ENCODE data around the gene SSH2. TPM values are rescaled to one million over a fixed set of nuclear protein-coding genes. Genes with fewer than 3 reads are reported as not detected.

SSH2 gene
- polyA plus RNA-seq, 3 donors = 31.9 to 66.6 (median 54.0) TPM

DNA sequence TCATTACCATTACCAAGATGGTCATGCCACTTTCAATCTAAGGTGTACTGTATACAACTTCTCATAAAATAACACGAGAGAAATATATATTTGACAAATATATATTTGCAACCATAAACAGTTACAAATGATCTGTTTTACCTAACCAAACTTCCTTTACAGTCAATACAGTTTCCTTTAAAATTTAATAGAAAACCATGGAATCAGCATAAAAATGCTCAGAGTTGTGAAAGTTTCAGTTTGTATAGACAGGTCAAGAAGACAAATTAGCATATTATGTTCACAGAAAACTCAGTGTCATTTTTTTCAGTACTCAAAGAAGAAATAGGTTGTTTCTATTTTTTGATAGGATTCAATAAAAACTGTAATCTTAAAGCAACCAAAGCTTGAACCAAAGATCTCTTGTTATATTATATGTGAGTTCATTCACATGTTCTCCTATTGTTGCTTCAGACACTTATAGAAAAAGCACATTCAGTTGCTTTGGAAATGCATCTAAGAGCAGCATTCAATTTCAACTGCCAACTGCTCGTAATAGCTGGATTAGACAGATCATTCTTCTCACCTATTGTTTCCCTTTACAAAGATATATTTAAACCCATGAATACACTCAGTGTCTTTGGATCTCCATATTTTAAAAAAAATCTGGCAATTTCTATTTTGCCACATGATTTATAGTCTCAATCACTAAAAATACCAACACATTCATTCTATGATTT lies 15.1 kb downstream of the SSH2 start:
- TF ChIP-seq, protein P1, sequence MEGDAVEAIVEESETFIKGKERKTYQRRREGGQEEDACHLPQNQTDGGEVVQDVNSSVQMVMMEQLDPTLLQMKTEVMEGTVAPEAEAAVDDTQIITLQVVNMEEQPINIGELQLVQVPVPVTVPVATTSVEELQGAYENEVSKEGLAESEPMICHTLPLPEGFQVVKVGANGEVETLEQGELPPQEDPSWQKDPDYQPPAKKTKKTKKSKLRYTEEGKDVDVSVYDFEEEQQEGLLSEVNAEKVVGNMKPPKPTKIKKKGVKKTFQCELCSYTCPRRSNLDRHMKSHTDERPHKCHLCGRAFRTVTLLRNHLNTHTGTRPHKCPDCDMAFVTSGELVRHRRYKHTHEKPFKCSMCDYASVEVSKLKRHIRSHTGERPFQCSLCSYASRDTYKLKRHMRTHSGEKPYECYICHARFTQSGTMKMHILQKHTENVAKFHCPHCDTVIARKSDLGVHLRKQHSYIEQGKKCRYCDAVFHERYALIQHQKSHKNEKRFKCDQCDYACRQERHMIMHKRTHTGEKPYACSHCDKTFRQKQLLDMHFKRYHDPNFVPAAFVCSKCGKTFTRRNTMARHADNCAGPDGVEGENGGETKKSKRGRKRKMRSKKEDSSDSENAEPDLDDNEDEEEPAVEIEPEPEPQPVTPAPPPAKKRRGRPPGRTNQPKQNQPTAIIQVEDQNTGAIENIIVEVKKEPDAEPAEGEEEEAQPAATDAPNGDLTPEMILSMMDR (IDR thresholded peaks at IDR 0.05) = no peak
- H3K4me2 ChIP-seq (replicated peaks; ENCODE audit: extremely low read depth, low read length, poor library complexity, severe bottlenecking) = no peak overlapping the region
- no peak overlapping the region for H3K4me3 Mint-ChIP-seq
- H3K36me3 ChIP-seq (replicated peaks in 1 of 2; ENCODE audit: control insufficient read depth in 1 of 2, insufficient read depth in 2 of 2, low read length in 2 of 2) = peaks cover 0 to 4% of the 10 kb centered on the region in 2 donors
- H3K4me1 Mint-ChIP-seq = peaks cover 12% of the 10 kb centered on the region
- peaks cover 0 to 3% (median 0%) of the 10 kb centered on the region in 7 donors for H3K9me3 Mint-ChIP-seq
- H3K27ac Mint-ChIP-seq = no peak overlapping the region
- no peak overlapping the region for H3K9ac ChIP-seq (ENCODE audit: insufficient read depth, low read length, poor library complexity, severe bottlenecking)
- no peaks in the 10 kb centered on the region for H3K27me3 ChIP-seq (ENCODE audit: control insufficient read depth in 2 of 2, insufficient read depth in 2 of 2, low read length in 2 of 2)
- H3K4me3 ChIP-seq (replicated peaks in 1 of 3; ENCODE audit: low read depth in 2 of 3, low read length in 3 of 3) = no peak overlapping the region
- no CpG with 5 or more reads among the region's 2 CpGs for WGBS (ENCODE audit: insufficient coverage)
- no peak for DNase-seq
- H3K4me1 ChIP-seq (ENCODE audit: control insufficient read depth in 1 of 2, insufficient read depth in 2 of 2, low read length in 2 of 2) = no peaks in the 10 kb centered on the region
- H3K79me2 ChIP-seq (ENCODE audit: insufficient read depth, low read length) = peaks cover 88% of the 10 kb centered on the region
- no peaks in the 10 kb centered on the region for H3K27me3 Mint-ChIP-seq (ENCODE audit: low read depth in 3 of 3)
- H3K36me3 Mint-ChIP-seq = peaks cover 6 to 10% of the 10 kb centered on the region in 2 donors
- no peak overlapping the region for H3K27ac ChIP-seq (ENCODE audit: low read depth in 1 of 2, low read length in 2 of 2)
- H3K9me3 ChIP-seq (replicated peaks in 1 of 2; ENCODE audit: control insufficient read depth in 1 of 2, insufficient read depth in 1 of 2, low read length in 2 of 2) = no peaks in the 10 kb centered on the region
- intact Hi-C loops (cut with micrococcal nuclease) = no loop called here
- H4K20me1 ChIP-seq (ENCODE audit: insufficient read depth, low read length) = peaks cover 18% of the 10 kb centered on the region
- H2AFZ ChIP-seq (ENCODE audit: insufficient read depth, low read depth, low read length, poor library complexity, severe bottlenecking) = no peak overlapping the region

DNA sequence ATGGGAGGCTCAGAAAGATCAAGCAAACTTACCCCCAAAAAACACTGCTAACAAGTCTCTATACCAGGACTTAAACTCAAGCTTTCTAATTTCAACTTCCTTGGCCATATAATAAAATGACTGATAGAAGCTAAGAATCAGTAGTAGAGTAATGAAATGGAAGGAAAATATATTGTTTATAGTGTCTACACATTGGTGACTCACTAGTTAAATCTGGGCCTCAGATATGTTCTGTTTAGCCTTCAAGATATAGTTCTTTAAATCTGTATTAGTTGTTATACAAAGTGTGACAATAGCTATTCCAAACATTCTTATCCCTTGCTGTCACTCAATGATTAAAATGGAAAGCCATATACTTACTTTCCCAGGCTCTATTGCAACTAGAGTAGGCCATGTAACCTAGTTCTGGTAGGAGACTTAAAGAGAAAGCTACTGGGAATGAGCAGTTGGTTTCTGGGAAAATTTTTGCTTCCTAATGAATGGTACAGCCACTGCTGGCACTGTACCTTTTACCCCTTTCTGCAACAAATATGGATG lies 18.3 kb downstream of the SSH2 start:
- Mint-ChIP-seq H3K4me3 (no peak overlapping the region), H3K27me3 (ENCODE audit: low read depth in 3 of 3) (no peaks in the 10 kb centered on the region), H3K9me3 (peaks cover 0 to 3% (median 1%) of the 10 kb centered on the region in 7 donors), H3K36me3 (peaks cover 6 to 17% of the 10 kb centered on the region in 2 donors), H3K27ac (no peak overlapping the region), H3K4me1 (peaks cover 2% of the 10 kb centered on the region)
- intact Hi-C loops (cut with micrococcal nuclease) = no loop called here
- Histone ChIP-seq H3K4me2 (replicated peaks; ENCODE audit: extremely low read depth, low read length, poor library complexity, severe bottlenecking) (no peak overlapping the region), H3K9me3 (replicated peaks in 1 of 2; ENCODE audit: control insufficient read depth in 1 of 2, insufficient read depth in 1 of 2, low read length in 2 of 2) (no peaks in the 10 kb centered on the region), H3K27me3 (ENCODE audit: control insufficient read depth in 2 of 2, insufficient read depth in 2 of 2, low read length in 2 of 2) (no peaks in the 10 kb centered on the region), H3K4me1 (ENCODE audit: control insufficient read depth in 1 of 2, insufficient read depth in 2 of 2, low read length in 2 of 2) (no peaks in the 10 kb centered on the region), H3K9ac (ENCODE audit: insufficient read depth, low read length, poor library complexity, severe bottlenecking) (no peak overlapping the region), H3K27ac (ENCODE audit: low read depth in 1 of 2, low read length in 2 of 2) (peak overlapping the region in 1 of 2 donors; percentile 27), H3K36me3 (replicated peaks in 1 of 2; ENCODE audit: control insufficient read depth in 1 of 2, insufficient read depth in 2 of 2, low read length in 2 of 2) (peaks cover 0 to 4% of the 10 kb centered on the region in 2 donors), H3K4me3 (replicated peaks in 1 of 3; ENCODE audit: low read depth in 2 of 3, low read length in 3 of 3) (no peak overlapping the region), H2AFZ (ENCODE audit: insufficient read depth, low read depth, low read length, poor library complexity, severe bottlenecking) (no peak overlapping the region), H3K79me2 (ENCODE audit: insufficient read depth, low read length) (peaks cover 79% of the 10 kb centered on the region), H4K20me1 (ENCODE audit: insufficient read depth, low read length) (peaks cover 18% of the 10 kb centered on the region)
- TF ChIP-seq, protein P1 (IDR thresholded peaks at IDR 0.05) = no peak
- DNase-seq = no peak
